Raji (cell line): ENCODE measurements around the gene TRIM46.

Experiments
- POLR2A ChIP-seq: IDR thresholded peaks from 2 replicates; pipeline ENCODE4 v1.6.1; 2011; ENCODE audit warnings: low read depth, low read length, control low read depth; ENCODE audit not compliant: insufficient read depth

Gene TRIM46

DNA sequence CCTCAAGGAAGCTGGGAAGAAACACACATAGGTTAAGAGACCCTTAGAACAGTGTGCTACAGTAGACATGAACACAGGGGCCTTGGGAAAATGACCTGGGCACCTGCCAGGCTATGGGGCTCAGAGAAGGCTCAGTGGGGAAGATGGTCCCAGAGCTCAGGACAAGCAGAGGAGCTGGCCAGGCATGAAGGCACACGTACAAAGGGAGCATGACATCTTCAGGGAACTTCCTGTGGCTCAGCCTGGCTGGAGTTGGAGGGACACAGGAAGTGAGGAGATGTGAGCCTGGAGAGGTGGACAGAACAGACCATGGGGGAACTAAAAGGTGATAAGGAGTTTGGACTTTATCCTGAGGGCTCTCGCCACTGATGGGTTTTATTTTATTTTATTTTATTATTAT lies 41.8 kb upstream of the TRIM46 start:
- TF ChIP-seq POLR2A, result no peak

DNA sequence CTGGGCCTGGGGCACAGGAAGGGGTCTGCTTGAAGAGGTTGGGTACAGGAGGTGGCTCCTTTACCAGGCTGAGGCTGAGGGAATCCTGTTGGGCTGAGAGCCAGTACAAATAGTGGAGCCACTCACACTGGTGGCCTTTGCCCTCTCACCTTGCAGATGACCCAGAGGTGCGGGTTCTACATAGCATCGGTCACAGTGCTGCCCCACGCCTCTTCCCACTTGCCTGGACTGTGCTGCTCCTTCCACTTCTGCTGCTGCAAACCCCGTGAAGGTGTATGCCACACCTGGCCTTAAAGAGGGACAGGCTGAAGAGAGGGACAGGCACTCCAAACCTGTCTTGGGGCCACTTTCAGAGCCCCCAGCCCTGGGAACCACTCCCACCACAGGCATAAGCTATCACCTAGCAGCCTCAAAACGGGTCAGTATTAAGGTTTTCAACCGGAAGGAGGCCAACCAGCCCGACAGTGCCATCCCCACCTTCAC lies 39.8 kb upstream of the TRIM46 start:
- TF ChIP-seq POLR2A, result no peak

GRCh38 chr1:155134322-155134721 lies 39.3 kb upstream of the TRIM46 start:
- no peak for TF ChIP-seq POLR2A

- TF ChIP-seq POLR2A, result no peak
These were observed 38.7 kb upstream of the TRIM46 start for GRCh38 chr1:155134880-155135414.

- TF ChIP-seq POLR2A, result peak; percentile 94
These were observed 38.1 kb upstream of the TRIM46 start, which contains the start of gene SLC50A1 for GRCh38 chr1:155135415-155136028. SLC50A1 (plus strand) TSS chr1:155135852; CDS start chr1:155135912, 60 bp downstream.

- TF ChIP-seq POLR2A, result peak; percentile 43; the same call in 1 of the 2 replicates
These were observed 36.9 kb upstream of the TRIM46 start for GRCh38 chr1:155136748-155137147.

- TF ChIP-seq POLR2A, result no peak; the same call in 1 of the 2 replicates
These were observed 36.3 kb upstream of the TRIM46 start for GRCh38 chr1:155137154-155137949.

GRCh38 chr1:155139895-155140629 lies 33.6 kb upstream of the TRIM46 start, which contains the start of gene DPM3:
DPM3 (minus strand) TSS chr1:155140531; CDS start chr1:155140240, 291 bp downstream.
- peak; percentile 90 for TF ChIP-seq POLR2A

DNA sequence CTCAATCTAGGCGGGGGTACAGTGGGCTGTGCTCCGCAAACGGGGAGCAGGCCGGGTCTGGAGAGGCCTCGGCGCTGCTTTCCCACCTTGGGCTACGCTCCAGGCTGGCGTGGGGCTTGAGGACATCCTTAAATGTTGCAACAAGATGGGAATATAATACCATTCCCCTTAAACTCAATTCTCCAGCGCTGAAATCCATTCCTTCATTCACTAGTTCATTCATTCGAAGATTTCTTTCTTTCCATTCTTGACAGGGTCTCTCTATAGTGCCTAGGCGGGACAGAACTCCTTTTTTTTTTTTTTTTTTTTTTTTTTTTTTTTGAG lies 33.1 kb upstream of the TRIM46 start:
- TF ChIP-seq POLR2A, result no peak; the same call in 1 of the 2 replicates

DNA sequence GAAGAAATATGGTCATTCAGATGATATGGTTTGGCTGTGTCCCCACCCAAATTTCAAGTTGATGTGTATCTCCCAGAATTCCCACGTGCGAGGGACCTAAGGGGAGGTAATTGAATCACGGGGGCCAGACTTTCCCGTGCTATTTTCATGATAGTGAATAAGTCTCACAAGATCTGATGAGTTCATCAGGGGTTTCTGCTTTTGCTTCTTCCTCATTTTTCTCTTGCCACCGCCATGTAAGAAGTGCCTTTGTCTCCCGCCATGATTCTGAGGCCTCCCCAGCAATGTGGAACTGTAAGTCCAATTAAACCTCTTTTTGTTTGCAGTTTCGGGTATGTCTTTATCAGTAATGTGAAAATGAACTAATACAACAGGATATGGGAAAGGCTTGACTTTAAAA lies 31.9 kb upstream of the TRIM46 start:
- TF ChIP-seq POLR2A, result no peak

DNA sequence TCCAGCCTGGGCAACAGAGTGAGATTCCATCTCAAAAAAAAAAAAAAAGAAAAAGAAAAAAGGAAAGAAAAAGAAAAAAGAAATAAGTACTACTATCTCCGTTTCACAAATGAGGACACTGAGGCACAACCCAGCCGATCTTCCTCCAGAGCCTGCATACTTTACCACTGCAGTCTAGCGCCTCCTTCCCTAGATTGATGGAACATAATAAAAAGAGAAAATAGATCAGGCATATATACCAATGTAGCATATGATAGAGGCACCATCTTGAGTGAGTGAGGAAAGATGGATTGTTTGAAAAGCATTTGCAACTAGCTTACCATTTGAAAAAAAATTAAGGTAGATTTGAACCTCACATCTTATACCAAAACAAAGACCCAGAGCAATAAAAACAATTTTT lies 28.2 kb upstream of the TRIM46 start:
- TF ChIP-seq POLR2A, result no peak

GRCh38 chr1:155158991-155159390 lies 14.7 kb upstream of the TRIM46 start:
- TF ChIP-seq POLR2A, result no peak

DNA sequence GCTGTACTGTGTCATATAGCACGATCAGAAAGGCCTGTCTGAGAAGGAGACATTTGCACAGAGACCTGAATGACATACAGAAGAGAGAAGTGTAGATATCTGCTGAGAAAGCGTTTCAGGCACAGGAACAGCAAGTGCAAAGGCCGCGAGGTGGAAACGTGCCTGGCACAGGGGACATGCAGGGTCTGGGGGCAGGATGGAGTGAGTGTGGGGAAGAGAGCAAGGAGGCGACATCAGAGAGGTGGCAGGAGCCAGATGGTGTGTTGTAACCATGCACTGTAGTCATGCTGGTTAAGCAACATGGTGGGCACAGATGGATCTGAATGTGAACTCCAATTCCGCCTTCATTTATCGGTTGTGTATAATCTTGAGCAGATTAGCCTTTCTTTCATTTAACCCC lies 13.5 kb upstream of the TRIM46 start:
- no peak for TF ChIP-seq POLR2A

GRCh38 chr1:155166051-155166470 lies 7.6 kb upstream of the TRIM46 start:
- TF ChIP-seq POLR2A, result no peak

DNA sequence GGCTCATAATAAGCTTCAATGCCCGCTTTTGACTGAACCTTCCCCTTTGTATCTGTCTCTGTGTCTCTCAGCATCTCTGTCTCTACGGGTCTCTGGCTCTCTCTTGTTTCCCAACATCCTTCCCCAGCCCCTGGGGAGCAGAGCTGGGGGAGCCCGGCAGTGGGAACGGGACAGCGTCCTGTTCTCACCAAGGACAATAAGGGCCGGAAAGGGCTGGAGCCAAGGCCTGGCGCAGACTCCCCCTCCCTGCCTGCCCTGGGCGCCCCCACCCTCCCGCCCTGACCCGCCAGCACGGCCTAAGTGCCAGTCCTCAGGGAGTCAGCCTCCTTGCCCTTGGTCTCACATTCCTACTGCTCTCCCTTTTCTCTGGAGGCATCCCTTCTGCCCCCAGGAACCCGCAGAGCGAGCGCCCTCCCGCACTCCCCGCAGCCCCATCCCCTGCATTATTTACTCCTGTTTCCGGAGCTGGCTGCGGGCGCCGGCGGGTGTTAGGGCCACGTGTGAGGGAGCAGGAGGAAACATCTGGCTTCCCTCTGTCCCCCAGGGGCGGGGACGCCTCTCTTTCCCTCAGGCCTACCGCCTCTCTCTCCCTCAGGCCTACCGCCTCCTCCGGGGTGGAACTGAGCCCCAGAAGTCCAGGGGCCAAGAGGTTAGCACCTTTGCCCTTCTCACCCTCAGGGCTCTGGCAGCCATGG lies 7.0 kb upstream of the TRIM46 start:
- no peak; the same call in 1 of the 2 replicates for TF ChIP-seq POLR2A
